HL-60 (cell line): ENCODE measurements around the gene CADM1.

ENCODE experiments used
- DNase-seq, 2 experiments: peaks; one replicate each; pipeline ENCODE4 v3.0.0-alpha.2; 2010 to 2020; ENCODE audit warnings: low read depth in 1 of 2, low spot score in 1 of 2
- H3K27ac ChIP-seq: fragments of 250-450 bp; sonication (Bioruptor Pico); replicated peaks from 2 replicates; pipeline ENCODE4 v1.5.1; 2020; ENCODE audit warnings: mild to moderate bottlenecking, moderate library complexity
- H3K27me3 ChIP-seq: fragments of 250-450 bp; sonication (Bioruptor Pico); 2 replicates; pipeline ENCODE4 v1.5.1; 2021; ENCODE audit warnings: mild to moderate bottlenecking, moderate library complexity; ENCODE audit not compliant: insufficient read depth, poor library complexity, severe bottlenecking
- H3K4me3 ChIP-seq: replicated peaks from 2 replicates; pipeline ENCODE4 v1.5.1; 2011; ENCODE audit warnings: mild to moderate bottlenecking, control low read depth, low read length; ENCODE audit not compliant: insufficient read depth
- CTCF ChIP-seq: IDR thresholded peaks from one replicate; pipeline ENCODE4 v1.5.1; 2011; ENCODE audit warnings: low read length, control low read depth, inconsistent platforms; ENCODE audit not compliant: insufficient read depth
- GABPA ChIP-seq: IDR thresholded peaks from 2 replicates; pipeline ENCODE4 v1.6.1; 2012; ENCODE audit warnings: low read depth
- POLR2AphosphoS5 ChIP-seq: IDR thresholded peaks from 2 replicates; pipeline ENCODE4 v1.6.1; 2012; ENCODE audit warnings: low read depth
- SPI1 ChIP-seq: IDR thresholded peaks from 2 replicates; pipeline ENCODE4 v1.6.1; 2012; ENCODE audit warnings: low read depth, mild to moderate bottlenecking, borderline replicate concordance
- TF ChIP-seq, protein P1 (sequence below): IDR thresholded peaks from 2 replicates; pipeline ENCODE4 v1.6.1; 2012; ENCODE audit warnings: low read depth; ENCODE audit not compliant: insufficient replicate concordance

Gene CADM1

GRCh38 chr11:115134926-115135325 is 369.3 kb downstream of the CADM1 start:
- Histone ChIP-seq H3K27ac (no peak overlapping the region), H3K27me3 (no peaks in the 10 kb centered on the region), H3K4me3 (no peak overlapping the region)
- DNase-seq = no peak
- TF ChIP-seq GABPA = no peak

- DNase-seq = no peak
- no peak overlapping the region for H3K27ac ChIP-seq
- no peak overlapping the region for H3K4me3 ChIP-seq
- TF ChIP-seq, protein P1, sequence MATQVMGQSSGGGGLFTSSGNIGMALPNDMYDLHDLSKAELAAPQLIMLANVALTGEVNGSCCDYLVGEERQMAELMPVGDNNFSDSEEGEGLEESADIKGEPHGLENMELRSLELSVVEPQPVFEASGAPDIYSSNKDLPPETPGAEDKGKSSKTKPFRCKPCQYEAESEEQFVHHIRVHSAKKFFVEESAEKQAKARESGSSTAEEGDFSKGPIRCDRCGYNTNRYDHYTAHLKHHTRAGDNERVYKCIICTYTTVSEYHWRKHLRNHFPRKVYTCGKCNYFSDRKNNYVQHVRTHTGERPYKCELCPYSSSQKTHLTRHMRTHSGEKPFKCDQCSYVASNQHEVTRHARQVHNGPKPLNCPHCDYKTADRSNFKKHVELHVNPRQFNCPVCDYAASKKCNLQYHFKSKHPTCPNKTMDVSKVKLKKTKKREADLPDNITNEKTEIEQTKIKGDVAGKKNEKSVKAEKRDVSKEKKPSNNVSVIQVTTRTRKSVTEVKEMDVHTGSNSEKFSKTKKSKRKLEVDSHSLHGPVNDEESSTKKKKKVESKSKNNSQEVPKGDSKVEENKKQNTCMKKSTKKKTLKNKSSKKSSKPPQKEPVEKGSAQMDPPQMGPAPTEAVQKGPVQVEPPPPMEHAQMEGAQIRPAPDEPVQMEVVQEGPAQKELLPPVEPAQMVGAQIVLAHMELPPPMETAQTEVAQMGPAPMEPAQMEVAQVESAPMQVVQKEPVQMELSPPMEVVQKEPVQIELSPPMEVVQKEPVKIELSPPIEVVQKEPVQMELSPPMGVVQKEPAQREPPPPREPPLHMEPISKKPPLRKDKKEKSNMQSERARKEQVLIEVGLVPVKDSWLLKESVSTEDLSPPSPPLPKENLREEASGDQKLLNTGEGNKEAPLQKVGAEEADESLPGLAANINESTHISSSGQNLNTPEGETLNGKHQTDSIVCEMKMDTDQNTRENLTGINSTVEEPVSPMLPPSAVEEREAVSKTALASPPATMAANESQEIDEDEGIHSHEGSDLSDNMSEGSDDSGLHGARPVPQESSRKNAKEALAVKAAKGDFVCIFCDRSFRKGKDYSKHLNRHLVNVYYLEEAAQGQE = no peak
- TF ChIP-seq POLR2AphosphoS5 = no peak
- TF ChIP-seq CTCF = no peak
- TF ChIP-seq SPI1 = no peak
- no peak for TF ChIP-seq GABPA
- no peaks in the 10 kb centered on the region for H3K27me3 ChIP-seq
Observed at GRCh38 chr11:115133475-115134209, 370.6 kb downstream of the CADM1 start.

DNA sequence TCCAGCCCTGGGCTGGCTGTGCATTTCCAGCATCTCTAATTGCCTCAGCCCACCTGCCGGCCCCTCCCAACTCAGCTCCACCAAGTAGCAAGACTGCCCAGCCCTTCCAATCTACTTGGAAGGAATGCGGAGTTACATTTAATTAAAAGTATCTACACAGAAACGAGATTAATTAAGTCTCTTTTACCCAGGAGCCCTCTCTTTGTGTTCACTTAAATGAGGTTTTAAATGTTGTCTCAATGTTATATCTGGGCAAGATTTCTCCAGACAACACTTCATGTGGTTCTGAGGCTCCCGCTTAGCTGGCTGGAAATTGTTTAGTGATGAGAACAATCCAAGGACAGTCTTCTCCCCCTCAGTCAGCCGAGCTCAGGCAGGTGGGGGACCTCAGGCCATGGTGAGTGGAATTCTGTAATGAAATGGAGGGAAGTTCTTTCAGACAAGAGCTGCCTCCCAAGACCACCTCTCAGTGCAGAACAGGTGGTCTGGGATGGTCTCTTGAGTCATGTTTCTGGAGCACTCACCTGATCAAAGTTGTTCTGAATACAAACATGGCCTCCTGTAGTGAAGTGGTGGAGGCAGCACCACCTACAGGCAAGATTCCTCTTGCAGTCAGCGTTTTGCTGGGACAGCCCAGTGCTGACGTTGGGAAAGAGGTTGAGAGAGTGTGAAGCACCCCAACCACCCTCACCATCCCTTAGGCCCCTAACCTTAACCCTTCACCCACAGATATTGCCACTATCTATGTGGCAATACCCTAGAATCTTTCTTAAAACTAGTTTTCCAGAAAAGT is 371.6 kb downstream of the CADM1 start:
- DNase-seq = peak in 1 of 2 experiments; percentile 5
- TF ChIP-seq GABPA (no peak), SPI1 (no peak), POLR2AphosphoS5 (no peak), CTCF (no peak)
- TF ChIP-seq, protein P1 = no peak

GRCh38 chr11:115129473-115130289 is 374.5 kb downstream of the CADM1 start:
- Histone ChIP-seq H3K27me3 (no peaks in the 10 kb centered on the region), H3K4me3 (no peak overlapping the region), H3K27ac (no peak overlapping the region)
- no peak for DNase-seq
- no peak for TF ChIP-seq POLR2AphosphoS5
- no peak for TF ChIP-seq GABPA
- TF ChIP-seq CTCF = no peak
- TF ChIP-seq, protein P1 = no peak
- TF ChIP-seq SPI1 = no peak

More for the DNA sequence above, 371.6 kb downstream of the CADM1 start:
- H3K27me3 ChIP-seq = no peaks in the 10 kb centered on the region
- H3K4me3 ChIP-seq = no peak overlapping the region
- H3K27ac ChIP-seq = no peak overlapping the region
